IPS-11a (cell line): ENCODE measurements around the gene ERC2.

Experiments
- H3K4me3 ChIP-seq: one replicate; pipeline ENCODE4 v1.5.1; 2013; ENCODE audit warnings: low read depth, low read length, control low read depth

The ERC2 gene

DNA sequence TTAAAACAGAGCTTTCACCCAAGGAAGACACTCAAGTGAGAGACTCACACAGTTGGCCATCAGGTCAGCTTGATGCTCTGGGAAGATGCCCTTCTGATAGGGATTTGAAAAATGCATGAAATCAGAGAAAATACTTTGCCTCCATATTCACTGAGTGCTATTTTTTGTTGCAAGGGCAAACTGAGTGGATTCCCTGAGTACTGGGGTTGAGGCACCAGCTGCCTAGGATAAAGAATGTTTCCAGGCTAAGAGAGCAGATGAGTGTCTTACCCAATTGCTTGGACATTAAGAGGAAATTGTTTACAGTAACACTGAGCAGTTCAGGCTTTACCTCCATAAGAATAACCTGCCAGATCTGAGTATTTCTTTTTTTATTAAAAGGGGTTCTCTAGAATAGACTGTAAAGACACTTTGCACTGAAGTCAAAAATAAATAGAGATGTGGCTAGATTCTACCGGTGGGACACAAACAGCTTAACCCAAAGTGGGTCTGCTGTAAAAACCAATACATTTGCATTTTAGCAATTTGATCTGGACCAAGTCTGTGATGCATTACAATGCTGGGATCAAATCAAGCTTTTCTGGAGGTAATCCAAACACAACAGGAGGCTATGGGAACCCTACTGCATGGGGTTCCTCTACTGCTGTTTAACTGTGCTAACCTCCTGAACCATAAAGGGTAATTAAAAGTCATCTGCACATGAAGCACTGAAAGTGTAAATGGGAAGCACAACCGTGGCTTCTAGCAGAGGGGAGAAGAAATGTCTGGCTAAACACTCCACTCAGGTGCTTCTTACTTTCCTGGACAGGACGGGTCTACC lies 742.4 kb downstream of the ERC2 start:
- no peak overlapping the region for H3K4me3 ChIP-seq

DNA sequence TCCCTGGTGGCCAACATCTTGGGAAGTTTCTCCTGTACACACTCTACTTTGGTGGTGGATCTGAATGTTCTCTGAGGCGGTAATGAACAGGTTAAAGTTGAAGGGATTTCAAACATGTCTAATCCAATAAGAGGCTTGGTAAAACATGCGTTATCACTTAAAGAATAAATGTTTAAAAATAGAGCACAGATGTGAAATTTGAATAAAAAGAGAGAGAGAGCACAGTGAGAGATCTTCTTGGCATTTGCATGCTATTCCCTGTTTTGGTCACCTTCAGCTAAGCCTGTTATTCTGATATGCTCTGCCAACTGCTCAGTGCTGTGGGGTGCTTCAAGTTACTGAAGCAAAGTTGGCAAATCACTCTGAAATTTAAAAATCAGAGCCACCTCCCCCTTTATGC lies 743.4 kb downstream of the ERC2 start:
- no peak overlapping the region for H3K4me3 ChIP-seq

DNA sequence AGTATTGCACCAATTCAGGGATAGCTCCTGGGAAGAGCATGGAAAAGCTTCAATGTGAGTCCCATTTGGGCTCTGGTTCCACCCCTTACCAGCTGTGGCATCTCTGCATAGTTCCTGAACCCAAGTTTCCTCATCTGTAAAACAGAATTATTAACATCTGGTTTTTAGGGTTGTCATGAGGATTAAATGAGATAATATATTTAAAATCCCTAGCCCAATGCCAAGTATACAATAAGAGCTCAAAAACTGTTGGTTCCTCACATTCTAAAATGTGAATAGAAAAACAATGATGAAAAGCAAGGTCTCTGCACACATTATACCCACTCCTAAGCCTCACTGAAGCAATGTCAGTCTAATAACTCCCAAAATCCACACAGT lies 743.9 kb downstream of the ERC2 start:
- H3K4me3 ChIP-seq, result no peak overlapping the region

DNA sequence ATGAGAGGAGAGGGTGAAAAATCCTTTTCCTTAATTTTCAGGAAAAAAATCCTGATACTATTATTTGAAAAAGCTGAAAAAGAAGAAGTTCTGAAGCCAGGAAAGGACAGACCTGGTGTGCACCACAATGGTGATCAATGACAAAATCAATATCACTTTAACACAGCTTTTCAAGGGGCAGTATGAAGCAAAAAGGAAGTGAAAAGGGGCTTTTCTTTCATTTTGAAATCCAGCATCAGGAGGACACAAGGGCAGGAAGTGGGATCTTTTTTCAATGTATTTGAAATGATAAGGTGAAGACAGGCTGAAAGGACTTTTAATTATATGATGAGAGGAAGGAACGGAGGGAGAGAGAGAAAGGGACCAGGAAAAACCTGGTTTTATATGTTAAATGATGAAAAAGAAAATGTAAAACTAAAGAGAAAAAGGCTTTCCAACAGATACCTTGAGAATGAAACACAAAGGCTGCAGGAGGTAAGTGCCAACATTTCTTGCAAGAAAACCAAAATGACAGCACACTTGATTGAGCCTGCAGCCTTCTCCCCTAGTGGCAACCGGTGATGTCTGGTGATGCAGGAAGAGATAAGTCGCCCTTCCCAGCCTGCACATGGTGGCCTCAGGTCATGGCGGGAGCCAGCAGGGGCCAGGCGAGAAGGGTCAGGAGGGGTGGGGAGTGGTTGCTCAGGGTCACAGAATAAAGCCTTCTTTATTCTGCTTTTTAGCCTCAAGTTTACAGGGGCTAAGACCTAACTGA lies 744.4 kb downstream of the ERC2 start:
- H3K4me3 ChIP-seq, result no peak overlapping the region

DNA sequence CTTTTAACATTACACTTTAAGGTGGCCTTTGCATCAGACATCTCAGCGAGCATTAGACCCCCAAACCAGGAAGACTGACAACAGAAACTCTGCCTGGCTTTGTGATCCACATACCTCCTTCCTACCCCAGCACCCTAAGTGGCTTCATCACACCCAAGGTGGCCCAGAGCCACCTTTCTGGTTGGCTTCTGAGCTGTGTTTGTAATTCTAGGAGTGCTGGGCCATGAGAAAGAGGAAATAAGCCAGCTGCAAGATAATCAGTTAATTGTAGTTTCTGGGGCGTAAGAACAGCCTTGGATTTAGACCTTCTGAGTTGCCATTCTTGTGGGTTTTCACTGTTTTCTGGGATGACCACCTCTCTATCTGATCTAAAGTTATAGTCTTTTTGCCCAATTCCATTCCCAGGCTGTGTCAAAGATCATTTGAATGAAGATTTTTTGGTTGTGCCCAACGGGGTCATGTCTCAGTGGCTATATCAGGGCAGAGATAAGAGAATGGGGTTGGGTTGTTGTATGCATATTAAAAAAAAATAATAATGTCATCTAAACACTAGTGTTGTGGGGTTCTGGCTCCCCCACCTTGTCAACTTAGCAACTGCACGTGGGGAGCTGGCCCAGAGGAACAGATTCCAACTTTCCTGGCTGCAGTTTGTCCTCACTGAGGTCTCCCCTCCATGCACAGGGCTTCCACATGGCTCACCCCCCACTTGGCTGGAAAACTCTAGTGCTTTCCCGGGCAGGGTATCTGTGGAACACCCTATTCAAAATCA lies 746.4 kb downstream of the ERC2 start:
- H3K4me3 ChIP-seq, result no peak overlapping the region

DNA sequence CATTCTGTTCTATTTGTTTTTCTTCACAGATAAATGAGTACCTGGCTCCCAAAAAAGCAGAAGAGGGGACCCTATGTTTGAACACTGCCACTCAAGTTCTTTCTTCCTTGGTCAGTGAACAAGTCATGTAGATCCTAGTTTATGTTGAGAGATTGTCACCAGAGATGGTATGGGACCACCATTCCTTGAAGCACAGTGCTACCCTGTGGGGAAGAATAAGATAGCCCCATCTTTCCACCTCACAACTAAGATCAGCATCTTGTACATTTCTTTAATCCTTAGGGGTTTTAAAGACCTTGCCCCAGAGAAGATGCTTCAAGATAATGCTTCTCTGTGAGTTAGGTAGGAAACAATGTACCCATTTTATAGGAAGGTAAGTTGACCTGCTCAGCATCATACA lies 747.7 kb downstream of the ERC2 start:
- no peak overlapping the region for H3K4me3 ChIP-seq

DNA sequence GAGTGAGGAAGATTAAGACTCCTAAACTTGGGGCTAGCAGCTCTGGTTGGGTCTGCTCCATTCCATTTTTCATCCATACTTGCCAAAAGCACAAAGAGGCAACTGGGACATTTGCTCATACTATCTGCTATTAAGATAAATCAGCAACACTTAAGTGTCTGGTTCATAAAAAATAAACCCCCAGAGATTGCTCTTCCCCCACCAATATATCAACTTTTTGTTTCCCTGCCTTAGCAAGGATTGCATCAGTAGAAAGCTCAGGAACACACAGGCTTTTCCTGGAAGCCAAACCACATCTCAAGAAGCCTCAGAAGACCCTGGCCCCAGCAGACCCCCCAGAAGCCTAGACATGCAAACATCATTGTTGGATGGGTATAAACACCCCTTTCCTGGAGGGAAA lies 748.8 kb downstream of the ERC2 start:
- no peak overlapping the region for H3K4me3 ChIP-seq

DNA sequence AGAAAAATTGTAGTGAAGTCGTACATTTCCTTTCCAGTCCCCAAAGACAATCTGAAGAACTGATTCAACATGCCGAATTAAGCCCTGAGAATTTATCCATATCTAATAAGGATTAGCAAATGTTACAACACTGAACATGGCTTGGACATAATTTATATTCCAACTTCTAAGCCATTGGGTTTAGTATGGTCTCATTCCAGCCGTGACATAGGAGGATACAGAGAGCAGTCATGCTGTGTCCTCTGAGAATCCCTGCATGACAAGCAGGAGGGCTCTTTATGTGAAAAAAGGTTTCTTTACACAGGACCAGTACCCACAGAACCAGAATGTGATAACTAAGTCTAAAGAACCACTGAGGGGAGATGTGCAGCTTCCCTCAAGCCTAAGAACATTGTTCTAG lies 749.3 kb downstream of the ERC2 start:
- H3K4me3 ChIP-seq, result no peak overlapping the region

DNA sequence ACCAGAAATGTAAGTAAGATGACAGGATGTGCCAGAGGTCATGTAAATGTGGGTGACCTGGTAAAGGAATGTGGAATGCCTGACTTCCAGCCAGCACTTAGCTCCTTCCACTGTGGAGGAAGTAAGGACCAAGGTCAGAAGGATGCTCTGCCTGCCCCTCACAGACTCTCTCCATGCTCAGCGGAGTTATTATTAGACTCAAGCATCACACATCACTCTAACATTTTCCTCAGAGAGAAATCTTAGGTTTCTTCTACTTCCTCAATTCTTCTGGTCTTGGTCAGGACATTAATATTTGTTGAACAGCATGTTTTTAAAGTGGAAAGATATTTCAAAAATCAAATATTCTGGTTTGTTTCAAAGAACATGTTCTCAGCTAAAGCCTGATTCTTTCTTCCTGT lies 749.7 kb downstream of the ERC2 start:
- no peak overlapping the region for H3K4me3 ChIP-seq

DNA sequence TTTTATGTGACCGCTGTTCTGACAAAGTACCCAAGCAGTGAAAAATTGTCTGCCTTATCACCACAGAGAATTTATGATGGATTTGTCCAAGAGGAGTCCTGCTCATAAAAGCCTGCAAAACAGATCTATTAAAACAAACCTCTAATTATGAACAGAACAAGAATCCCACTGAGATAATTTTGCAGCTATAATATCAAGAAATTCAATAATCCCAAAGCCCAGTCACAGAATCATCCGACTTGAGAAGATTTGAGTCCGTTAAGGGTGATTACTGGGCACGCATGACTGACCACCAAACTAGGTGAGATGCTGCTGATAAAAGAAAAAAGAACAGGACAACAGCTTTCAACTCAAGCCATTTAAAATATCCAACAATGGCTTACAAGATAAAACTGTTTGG lies 750.2 kb downstream of the ERC2 start:
- H3K4me3 ChIP-seq, result no peak overlapping the region

DNA sequence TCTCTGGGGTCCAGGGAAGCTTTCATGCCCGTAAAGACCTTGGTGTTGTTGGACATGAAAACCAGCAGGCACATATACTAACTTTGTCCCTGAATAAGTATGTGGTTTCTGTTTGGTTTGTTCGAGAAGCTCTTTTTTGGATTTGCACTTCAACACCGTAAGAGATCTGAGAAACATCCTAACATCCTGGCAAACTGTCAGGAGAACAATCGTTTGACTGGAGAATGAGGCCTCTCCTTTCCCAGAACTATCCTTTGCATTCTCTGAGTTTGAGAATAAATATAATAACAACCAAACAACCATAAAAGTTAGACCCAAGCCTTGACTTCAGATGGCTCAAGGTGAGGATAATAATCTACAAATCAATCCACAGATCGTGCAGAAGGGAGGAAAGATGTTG lies 750.8 kb downstream of the ERC2 start:
- no peak overlapping the region for H3K4me3 ChIP-seq

DNA sequence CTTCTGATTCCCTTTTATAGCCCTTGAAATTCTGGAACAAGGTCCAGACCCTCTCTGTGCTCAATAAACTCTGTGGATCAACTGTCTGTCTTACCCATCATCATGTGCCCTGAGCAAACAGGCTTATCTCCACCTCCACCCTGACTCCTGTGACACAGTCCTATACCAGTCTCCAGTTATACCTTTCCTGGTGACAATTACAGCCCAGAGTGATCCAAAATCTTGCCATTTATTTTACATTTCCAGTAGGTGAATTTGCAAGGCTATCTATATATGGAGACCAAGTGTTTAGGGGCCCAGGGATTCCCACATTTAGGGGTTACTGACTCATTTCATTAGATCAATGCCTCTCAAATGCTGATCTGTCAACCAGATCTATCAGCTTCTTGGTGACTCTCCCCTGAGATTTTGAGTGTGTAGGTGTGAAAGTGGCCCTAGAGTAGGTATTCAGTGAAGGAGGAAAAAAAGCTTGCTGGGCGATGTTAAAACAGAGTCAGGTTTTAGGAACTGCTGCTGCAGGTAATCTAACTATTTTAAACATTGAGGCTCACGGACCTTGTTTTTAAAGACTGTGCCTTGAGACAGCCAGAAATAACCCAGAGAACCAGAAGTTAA lies 751.5 kb downstream of the ERC2 start:
- no peak overlapping the region for H3K4me3 ChIP-seq

DNA sequence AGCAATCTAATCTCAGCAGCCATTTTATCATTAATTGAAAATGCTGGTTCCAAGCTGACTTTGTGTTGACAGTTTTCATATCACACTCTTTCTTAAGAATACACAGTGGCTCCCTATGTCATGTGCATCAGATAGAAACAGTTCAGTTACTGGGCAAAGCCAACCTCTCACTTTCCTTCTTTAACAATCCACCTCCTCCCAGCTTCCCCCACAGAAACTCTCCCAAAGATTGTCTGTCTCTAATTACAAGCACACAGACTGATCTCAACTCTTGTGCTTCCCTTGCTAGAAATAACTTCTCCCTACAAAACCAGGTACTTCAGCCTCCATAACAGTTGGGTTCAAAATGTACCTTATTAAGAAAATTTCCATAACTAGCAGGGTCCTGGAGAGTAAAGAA lies 752.2 kb downstream of the ERC2 start:
- no peak overlapping the region for H3K4me3 ChIP-seq

DNA sequence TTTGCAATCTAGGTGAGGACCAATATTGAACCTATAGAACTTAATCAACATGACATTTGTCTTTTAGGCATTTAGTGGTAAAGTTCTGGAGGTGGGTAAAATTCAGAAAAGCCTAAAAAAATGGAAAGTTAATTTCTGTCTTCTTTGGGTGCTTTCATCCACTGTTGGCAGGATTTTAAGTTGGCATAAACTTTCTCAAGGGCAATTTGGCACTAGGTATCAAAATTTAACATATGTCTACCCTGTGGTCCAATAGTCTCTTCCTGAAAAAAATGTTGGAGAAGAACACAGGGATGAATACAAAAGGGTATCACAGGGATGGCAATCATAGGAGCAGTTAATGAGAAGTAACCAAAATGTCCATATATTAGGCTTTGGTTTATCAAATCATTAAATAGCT lies 754.2 kb downstream of the ERC2 start:
- H3K4me3 ChIP-seq, result no peak overlapping the region

DNA sequence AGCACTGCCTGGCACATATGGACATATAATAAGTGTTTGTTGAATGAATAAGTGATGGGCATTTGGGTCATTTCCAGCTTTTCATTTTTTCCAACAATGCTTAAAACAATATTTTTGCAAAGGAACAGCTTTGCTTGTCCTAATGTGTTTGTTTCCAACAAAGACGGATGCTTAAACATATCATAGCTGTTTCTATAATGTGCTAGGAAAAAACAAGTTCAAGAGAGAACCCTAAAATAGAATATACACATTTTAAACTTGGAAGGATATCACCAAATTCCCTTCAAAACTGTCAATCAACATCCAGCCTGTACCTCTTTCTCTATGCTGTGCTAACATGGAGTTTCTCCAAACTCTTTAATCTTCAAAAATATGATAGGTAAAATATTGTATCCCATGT lies 756.6 kb downstream of the ERC2 start:
- H3K4me3 ChIP-seq, result no peak overlapping the region

DNA sequence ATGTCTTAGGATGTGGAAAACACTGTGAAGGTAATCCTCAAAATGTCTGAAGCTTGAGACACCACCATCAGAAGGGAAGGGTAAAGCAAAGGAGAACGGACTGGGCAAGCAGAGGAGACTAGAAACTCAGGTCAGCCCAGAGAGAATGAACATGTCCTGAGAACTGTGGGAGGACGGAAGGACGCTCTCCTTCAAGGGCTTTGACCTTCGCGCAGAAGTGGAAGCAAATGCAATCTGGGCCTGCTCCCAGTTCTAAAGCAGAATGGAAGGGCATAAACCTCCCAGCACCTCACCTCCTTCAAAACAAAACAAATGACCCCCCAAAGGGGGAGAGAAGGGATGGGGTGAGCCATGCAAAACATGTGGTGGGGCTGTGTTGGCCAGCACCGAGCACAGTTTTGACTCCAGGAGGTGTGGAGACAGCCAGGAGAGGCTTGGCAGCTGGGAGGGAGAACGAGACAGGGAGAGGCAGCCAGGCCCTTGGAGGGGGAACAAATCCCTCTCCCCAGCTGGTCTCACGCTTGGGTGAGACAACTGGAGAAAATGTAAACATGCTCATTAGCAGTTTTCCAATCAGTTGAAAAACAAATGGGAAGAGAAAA lies 758.8 kb downstream of the ERC2 start:
- no peak overlapping the region for H3K4me3 ChIP-seq

DNA sequence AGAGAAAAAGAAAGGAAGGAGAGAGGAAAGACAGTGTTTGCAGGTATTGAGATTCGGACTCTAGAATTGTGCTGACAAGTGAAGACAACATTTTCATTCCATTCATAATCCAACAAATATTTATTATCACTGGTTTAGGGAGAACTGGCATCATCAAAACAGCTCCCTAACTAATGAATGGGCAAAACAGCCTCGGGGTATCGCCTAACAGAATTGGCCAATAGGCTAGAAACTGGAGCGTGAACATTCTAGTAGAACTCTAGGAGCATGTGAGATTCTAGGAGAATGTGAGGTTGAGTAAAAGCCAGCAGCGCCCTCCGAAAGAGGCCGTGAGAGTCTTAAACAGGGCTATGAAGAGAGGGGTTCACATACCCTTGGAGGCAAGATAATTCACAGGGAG lies 759.3 kb downstream of the ERC2 start:
- no peak overlapping the region for H3K4me3 ChIP-seq

DNA sequence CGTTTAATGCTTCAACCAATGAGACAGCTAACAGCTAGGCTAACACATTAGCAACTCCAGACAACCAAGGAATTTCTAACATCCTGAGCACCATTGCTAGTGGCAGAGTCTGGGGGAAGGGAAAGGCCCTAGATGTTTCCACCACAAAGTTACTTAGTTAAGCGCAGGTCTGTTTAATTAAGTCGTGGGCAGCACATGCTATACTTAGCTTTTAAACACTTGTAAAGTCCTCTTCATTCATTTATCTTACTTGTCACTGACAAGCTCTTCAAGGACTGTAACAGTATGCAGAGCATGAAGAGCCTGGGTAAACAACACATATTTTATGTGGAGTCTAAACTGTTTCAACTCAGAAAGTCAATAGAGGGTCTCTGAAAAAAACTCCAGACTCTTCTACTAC lies 760.0 kb downstream of the ERC2 start:
- no peak overlapping the region for H3K4me3 ChIP-seq

DNA sequence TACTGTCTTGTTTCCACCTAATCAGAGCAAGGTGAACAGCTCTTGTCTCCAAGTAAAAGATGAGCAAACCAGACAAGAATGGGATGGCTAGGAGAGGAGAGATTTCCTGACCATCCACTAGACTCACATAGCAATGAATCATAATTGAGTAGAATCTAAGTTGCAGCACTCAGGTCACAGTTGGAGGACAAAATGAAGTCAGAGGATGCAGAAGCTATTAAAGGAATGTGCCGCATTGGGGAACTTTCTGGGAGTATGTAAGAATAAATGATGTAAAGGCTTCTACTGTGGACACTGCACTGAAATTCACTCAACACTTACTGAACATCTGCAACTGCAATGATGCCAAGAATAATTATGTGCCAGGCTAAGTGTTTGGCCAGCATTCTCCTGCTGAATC lies 763.7 kb downstream of the ERC2 start:
- no peak overlapping the region for H3K4me3 ChIP-seq

DNA sequence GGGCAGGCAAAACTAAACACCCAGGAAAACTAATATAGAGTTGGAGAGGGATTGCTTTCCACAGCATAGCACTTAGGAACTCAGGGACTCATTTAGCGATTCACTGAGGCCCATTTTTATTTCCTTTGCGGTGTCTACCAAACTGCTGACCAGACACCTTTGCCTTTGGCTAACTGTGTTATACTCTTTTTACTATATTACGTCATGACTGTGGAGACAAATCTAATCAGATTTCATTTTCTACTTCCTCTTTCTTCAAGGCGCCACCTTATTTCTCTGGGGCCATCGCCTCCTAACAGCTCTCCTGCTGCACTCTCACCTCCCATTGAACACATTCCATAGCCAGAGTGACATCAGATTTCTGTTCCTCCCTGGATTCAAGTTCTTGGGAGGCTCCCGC lies 765.4 kb downstream of the ERC2 start:
- H3K4me3 ChIP-seq, result no peak overlapping the region

DNA sequence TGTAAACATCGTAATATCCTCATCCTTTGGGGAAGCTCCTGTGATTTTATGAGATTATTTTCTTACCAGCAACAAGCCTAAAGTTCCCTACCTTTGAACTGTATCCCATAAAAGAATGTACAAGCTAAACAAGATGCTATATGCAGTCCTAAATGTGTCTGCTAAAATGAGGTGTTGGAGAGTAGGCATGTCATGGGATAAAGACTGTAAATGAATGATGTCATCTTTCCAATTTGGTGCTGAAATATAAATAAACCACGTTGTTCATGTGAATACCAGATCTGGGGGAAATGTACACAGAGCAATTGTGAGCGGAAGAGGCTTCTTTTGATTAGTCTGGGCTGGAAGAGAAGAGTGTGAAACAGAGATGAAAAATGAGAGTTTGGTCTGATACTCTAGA lies 766.3 kb downstream of the ERC2 start:
- H3K4me3 ChIP-seq, result no peak overlapping the region
